NCI-H446 (cell line): Measurements from ENCODE around the gene GABRA4.

Experiments used
- DNase-seq, 2 experiments: peaks; one replicate each; lab custom pipeline; 2025; lab: John Stamatoyannopoulos, UW

Gene GABRA4

GRCh38 chr4:46993075-46994006, at the start of gene GABRA4:
Gene GABRA4, minus strand, starts transcription at chr4:46993581. Its CDS starts 157 bp downstream, at chr4:46993424.
- DNase-seq, result no peak

GRCh38 chr4:47040828-47041227, 47.4 kb upstream of the GABRA4 start:
- no peak for DNase-seq

- peak in 1 of 2 experiments; percentile 33 for DNase-seq
These were observed 44.9 kb upstream of the GABRA4 start for GRCh38 chr4:47038263-47038662.

GRCh38 chr4:47032405-47033106, 39.2 kb upstream of the GABRA4 start:
- peak; percentile 40 to 78 for DNase-seq

- DNase-seq, result no peak
These were observed 38.5 kb upstream of the GABRA4 start for GRCh38 chr4:47031751-47032404.

GRCh38 chr4:47031011-47031678, 37.8 kb upstream of the GABRA4 start, which contains the start of gene GABRB1:
Gene GABRB1, plus strand, starts transcription at chr4:47031567.
- peak in 1 of 2 experiments; percentile 21 for DNase-seq

- no peak for DNase-seq
These were observed 24.1 kb upstream of the GABRA4 start for GRCh38 chr4:47017494-47017893.

- no peak for DNase-seq
These were observed 23.7 kb upstream of the GABRA4 start for GRCh38 chr4:47017081-47017480.

GRCh38 chr4:47013373-47013772, 20.0 kb upstream of the GABRA4 start:
- DNase-seq, result no peak

- DNase-seq, result no peak
These were observed 19.3 kb upstream of the GABRA4 start for GRCh38 chr4:47012676-47013075.

- no peak for DNase-seq
These were observed 17.6 kb upstream of the GABRA4 start for GRCh38 chr4:47010912-47011446.

- no peak for DNase-seq
These were observed 17.0 kb upstream of the GABRA4 start for GRCh38 chr4:47010347-47010911.

- DNase-seq, result peak in 1 of 2 experiments; percentile 24
These were observed 9.2 kb upstream of the GABRA4 start for GRCh38 chr4:47002580-47002979.

GRCh38 chr4:47000406-47000805, 7.0 kb upstream of the GABRA4 start:
- no peak for DNase-seq

GRCh38 chr4:46999566-46999965, 6.2 kb upstream of the GABRA4 start:
- DNase-seq, result no peak

- no peak for DNase-seq
These were observed 625 bp upstream of the GABRA4 start for GRCh38 chr4:46994007-46994405.

- no peak for DNase-seq
These were observed 1.0 kb downstream of the GABRA4 start for GRCh38 chr4:46992338-46992737.

- DNase-seq, result no peak
These were observed 6.3 kb downstream of the GABRA4 start for GRCh38 chr4:46986922-46987638.

GRCh38 chr4:46984781-46985180, 8.6 kb downstream of the GABRA4 start:
- DNase-seq, result no peak

- no peak for DNase-seq
These were observed 12.5 kb downstream of the GABRA4 start for GRCh38 chr4:46980851-46981250.

- DNase-seq, result no peak
These were observed 13.7 kb downstream of the GABRA4 start for GRCh38 chr4:46979726-46980125.
